K562 (cell line): ENCODE results near the gene UBE2V1.

Experiments used
- MYC ChIP-seq, 2 experiments: fragments of 250-450 bp in 1 of 2; sonication (Bioruptor Pico) in 1 of 2; IDR thresholded peaks; 2 replicates each; pipeline versions ENCODE4 v1.5.1 to v1.6.1; 2012 to 2021; ENCODE audit warnings: low read depth in 2 of 2, borderline replicate concordance in 1 of 2, improper control_type of control experiment in 1 of 2, low read length in 1 of 2, mild to moderate bottlenecking in 1 of 2, moderate library complexity in 1 of 2
- RBFOX2 ChIP-seq: fragments of 200-400 bp; formaldehyde crosslinking; IDR thresholded peaks from 2 replicates; pipeline ENCODE4 v1.6.1; 2017; ENCODE audit warnings: low read depth, mild to moderate bottlenecking, low read length, moderate library complexity
- SIRT6 ChIP-seq: IDR thresholded peaks from one replicate; pipeline ENCODE4 v1.6.1; 2012; ENCODE audit warnings: low read depth, mild to moderate bottlenecking, control low read depth, inconsistent platforms, low read length, moderate library complexity
- SREBF2 ChIP-seq: sonication (generic); formaldehyde crosslinking; IDR thresholded peaks from 2 replicates; pipeline ENCODE4 v1.4.0; 2020; ENCODE audit warnings: mild to moderate bottlenecking, missing genetic modification reagents
- ZBTB1 ChIP-seq: sonication (generic); formaldehyde crosslinking; IDR thresholded peaks from 2 replicates; pipeline ENCODE4 v1.8.1; 2023; ENCODE audit warnings: missing genetic modification reagents, low read depth, mild to moderate bottlenecking, borderline replicate concordance
- ZBTB17 ChIP-seq: fragments of 450-650 bp; formaldehyde crosslinking; IDR thresholded peaks from 2 replicates; pipeline ENCODE4 v1.4.0; 2020; ENCODE audit warnings: mild to moderate bottlenecking
- ZNF3 ChIP-seq: fragments of 250-450 bp; sonication (Bioruptor Pico); IDR thresholded peaks from 2 replicates; pipeline ENCODE4 v1.5.0; 2021; ENCODE audit warnings: mild to moderate bottlenecking, moderate library complexity
- TF ChIP-seq, protein P1 (sequence below): sonication (generic); formaldehyde crosslinking; IDR thresholded peaks from 2 replicates; pipeline ENCODE4 v1.8.1; 2022; ENCODE audit warnings: missing genetic modification reagents
- TF ChIP-seq, protein P2 (sequence below): fragments of 250-450 bp; sonication (Bioruptor Pico); IDR thresholded peaks from 2 replicates; pipeline ENCODE4 v1.4.0; 2020; ENCODE audit warnings: mild to moderate bottlenecking, moderate library complexity
- TF ChIP-seq, protein P3 (sequence below), 3 experiments: IDR thresholded peaks in 2 of 3; conservative IDR thresholded peaks in 1 of 3; 2 replicates each; pipeline ENCODE4 v1.5.1; 2011 to 2012; ENCODE audit warnings: low read length in 3 of 3, mild to moderate bottlenecking in 3 of 3, control low read depth in 2 of 3, improper control_type of control experiment in 1 of 3, inconsistent platforms in 1 of 3, low read depth in 1 of 3, mixed read lengths in 1 of 3, moderate library complexity in 1 of 3; ENCODE audit not compliant: insufficient read depth in 2 of 3

DNA sequence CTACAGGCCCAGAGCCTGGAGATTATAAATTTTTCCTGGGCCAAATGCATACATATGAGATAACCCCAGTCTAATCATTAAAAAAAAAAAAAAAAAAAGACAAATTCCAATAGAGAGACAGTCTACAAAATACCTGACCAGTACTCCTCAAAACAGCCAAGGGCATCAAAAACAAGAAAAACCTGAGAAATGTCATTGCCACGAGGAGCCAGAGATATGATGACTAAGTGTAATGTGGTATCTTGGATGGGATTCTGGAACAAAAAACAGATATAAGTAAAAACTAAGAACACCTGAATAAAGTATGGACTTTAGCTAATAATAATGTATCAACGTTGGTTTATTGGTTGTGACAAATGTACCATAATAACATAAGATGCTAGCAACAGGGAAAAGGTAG is 24.9 kb downstream of the UBE2V1 start:
- TF ChIP-seq ZNF3 (CRISPR knock-in tag) (no peak), SREBF2 (CRISPR knock-in tag) (no peak), SIRT6 (no peak), ZBTB17 (no peak), MYC (IDR thresholded peaks at IDR 0.05; ENCODE audit: low read depth, low read length) (no peak), MYC (CRISPR knock-in tag; IDR thresholded peaks at IDR 0.05; ENCODE audit: borderline replicate concordance, low read depth) (no peak), ZBTB1 (no peak), RBFOX2 (no peak)
- TF ChIP-seq, protein P1, sequence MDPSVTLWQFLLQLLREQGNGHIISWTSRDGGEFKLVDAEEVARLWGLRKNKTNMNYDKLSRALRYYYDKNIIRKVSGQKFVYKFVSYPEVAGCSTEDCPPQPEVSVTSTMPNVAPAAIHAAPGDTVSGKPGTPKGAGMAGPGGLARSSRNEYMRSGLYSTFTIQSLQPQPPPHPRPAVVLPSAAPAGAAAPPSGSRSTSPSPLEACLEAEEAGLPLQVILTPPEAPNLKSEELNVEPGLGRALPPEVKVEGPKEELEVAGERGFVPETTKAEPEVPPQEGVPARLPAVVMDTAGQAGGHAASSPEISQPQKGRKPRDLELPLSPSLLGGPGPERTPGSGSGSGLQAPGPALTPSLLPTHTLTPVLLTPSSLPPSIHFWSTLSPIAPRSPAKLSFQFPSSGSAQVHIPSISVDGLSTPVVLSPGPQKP (CRISPR knock-in tag), result no peak
- TF ChIP-seq, protein P2, sequence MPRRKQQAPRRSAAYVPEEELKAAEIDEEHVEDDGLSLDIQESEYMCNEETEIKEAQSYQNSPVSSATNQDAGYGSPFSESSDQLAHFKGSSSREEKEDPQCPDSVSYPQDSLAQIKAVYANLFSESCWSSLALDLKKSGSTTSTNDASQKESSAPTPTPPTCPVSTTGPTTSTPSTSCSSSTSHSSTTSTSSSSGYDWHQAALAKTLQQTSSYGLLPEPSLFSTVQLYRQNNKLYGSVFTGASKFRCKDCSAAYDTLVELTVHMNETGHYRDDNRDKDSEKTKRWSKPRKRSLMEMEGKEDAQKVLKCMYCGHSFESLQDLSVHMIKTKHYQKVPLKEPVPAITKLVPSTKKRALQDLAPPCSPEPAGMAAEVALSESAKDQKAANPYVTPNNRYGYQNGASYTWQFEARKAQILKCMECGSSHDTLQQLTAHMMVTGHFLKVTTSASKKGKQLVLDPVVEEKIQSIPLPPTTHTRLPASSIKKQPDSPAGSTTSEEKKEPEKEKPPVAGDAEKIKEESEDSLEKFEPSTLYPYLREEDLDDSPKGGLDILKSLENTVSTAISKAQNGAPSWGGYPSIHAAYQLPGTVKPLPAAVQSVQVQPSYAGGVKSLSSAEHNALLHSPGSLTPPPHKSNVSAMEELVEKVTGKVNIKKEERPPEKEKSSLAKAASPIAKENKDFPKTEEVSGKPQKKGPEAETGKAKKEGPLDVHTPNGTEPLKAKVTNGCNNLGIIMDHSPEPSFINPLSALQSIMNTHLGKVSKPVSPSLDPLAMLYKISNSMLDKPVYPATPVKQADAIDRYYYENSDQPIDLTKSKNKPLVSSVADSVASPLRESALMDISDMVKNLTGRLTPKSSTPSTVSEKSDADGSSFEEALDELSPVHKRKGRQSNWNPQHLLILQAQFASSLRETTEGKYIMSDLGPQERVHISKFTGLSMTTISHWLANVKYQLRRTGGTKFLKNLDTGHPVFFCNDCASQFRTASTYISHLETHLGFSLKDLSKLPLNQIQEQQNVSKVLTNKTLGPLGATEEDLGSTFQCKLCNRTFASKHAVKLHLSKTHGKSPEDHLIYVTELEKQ (CRISPR knock-in tag), result no peak
- TF ChIP-seq, protein P3, sequence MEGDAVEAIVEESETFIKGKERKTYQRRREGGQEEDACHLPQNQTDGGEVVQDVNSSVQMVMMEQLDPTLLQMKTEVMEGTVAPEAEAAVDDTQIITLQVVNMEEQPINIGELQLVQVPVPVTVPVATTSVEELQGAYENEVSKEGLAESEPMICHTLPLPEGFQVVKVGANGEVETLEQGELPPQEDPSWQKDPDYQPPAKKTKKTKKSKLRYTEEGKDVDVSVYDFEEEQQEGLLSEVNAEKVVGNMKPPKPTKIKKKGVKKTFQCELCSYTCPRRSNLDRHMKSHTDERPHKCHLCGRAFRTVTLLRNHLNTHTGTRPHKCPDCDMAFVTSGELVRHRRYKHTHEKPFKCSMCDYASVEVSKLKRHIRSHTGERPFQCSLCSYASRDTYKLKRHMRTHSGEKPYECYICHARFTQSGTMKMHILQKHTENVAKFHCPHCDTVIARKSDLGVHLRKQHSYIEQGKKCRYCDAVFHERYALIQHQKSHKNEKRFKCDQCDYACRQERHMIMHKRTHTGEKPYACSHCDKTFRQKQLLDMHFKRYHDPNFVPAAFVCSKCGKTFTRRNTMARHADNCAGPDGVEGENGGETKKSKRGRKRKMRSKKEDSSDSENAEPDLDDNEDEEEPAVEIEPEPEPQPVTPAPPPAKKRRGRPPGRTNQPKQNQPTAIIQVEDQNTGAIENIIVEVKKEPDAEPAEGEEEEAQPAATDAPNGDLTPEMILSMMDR (IDR thresholded peaks at IDR 0.05 in 2 of 3, conservative IDR thresholded peaks at IDR 0.05 in 1 of 3; ENCODE audit: insufficient read depth in 2 of 3, low read depth in 1 of 3, low read length in 3 of 3), result no peak
